22Rv1 (cell line): ENCODE results near the gene CRYGC.
A peak's percentile ranks its signal among the peaks of the same experiment; 100 is the strongest.

Source experiments
- H3K27ac ChIP-seq: fragments of 450-650 bp; 2 replicates; pipeline ENCODE4 v1.5.1; 2017
- ZFX ChIP-seq: fragments of 450-650 bp; IDR thresholded peaks from 2 replicates; pipeline ENCODE4 v1.6.1; 2017; ENCODE audit warnings: antibody characterized with exemption, borderline replicate concordance
- TF ChIP-seq, protein P1 (sequence below): fragments of 450-650 bp; IDR thresholded peaks from 2 replicates; pipeline ENCODE4 v1.5.1; 2017; ENCODE audit warnings: mild to moderate bottlenecking

The CRYGC gene

DNA sequence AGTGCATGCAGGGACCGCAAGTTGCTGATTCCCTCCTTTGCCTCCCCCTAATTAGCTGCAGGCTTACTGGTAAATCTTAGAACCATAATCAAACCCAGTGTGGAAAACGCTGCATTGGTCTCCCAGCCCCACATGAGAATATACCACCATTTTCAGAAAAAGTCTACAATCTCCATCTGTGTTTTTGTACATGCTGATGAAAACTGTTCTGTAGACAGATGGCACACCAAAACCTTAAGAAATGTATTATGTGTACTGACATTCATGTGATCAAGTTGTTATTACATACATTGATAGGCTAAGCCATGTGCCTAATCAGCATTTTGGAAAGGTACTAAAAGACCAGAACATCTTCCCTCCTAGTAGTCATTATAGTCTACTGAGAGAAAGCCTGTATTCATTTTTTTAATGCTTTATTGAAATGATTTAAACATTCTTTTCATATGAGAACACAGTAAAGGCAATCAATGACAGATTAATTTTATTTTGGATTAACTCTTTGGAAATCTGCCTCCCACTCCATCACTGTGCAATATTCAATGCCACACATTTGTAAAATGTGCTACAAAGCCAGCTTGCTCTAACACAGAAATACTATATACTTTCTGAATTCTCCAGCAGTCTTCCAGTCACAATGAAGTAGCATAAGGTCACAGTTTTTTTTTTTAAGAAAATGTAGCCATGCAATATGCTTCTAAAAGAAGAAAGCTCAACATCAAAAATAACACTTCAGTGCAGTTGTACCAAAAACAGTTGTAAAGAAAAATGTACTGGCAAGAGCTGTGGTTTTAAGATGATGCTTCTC is 35.5 kb upstream of the CRYGC start:
- no peak for TF ChIP-seq ZFX
- TF ChIP-seq, protein P1, sequence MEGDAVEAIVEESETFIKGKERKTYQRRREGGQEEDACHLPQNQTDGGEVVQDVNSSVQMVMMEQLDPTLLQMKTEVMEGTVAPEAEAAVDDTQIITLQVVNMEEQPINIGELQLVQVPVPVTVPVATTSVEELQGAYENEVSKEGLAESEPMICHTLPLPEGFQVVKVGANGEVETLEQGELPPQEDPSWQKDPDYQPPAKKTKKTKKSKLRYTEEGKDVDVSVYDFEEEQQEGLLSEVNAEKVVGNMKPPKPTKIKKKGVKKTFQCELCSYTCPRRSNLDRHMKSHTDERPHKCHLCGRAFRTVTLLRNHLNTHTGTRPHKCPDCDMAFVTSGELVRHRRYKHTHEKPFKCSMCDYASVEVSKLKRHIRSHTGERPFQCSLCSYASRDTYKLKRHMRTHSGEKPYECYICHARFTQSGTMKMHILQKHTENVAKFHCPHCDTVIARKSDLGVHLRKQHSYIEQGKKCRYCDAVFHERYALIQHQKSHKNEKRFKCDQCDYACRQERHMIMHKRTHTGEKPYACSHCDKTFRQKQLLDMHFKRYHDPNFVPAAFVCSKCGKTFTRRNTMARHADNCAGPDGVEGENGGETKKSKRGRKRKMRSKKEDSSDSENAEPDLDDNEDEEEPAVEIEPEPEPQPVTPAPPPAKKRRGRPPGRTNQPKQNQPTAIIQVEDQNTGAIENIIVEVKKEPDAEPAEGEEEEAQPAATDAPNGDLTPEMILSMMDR: no peak
- no peak overlapping the region for H3K27ac ChIP-seq

- TF ChIP-seq ZFX: no peak
- TF ChIP-seq, protein P1: no peak
- H3K27ac ChIP-seq: no peak within 1 kb of the TSS
Observed at GRCh38 chr2:208163489-208163888, 33.9 kb upstream of the CRYGC start, which contains the start of gene CRYGA. Gene CRYGA, minus strand, starts transcription at chr2:208163589. Its CDS starts 33 bp downstream, at chr2:208163556.

DNA sequence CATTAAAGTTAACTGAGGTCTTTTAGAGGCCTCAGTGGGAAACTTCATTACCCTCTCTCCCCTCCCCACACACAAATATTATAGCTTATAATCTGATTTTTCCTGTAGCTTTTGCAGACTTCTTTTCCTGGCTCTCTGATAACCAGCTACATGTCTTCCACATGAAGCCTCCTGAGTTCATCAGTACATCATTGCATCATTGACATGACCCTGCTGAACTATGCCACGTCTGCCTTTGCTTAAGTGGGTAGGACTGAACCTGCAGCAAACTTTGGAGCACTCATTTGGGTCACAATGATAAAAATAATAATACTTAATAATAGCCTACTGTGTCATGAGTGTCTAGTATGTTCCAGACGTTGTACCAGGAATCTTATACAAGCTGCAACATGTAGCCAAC is 26.8 kb upstream of the CRYGC start:
- H3K27ac ChIP-seq: no peak overlapping the region
- TF ChIP-seq, protein P1: no peak
- no peak for TF ChIP-seq ZFX

DNA sequence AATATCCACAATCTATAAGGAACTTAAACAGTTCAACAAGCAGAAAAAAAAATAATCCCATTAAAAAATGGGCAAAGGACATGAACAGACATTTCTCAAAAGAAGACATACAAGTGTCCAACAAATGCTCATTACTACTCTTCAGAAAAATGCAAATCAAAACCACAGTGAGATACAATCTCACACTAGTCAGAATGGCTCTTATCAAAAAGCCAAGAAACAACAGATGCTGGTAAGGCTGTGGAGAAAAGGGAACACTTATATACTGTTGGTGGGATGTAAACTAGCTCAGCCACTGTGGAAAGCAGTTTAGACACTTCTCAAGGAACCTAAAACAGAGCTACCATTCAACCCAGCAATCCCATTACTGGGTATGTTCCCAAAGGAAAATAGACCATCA is 23.5 kb upstream of the CRYGC start:
- no peak overlapping the region for H3K27ac ChIP-seq
- TF ChIP-seq, protein P1: no peak
- no peak for TF ChIP-seq ZFX

DNA sequence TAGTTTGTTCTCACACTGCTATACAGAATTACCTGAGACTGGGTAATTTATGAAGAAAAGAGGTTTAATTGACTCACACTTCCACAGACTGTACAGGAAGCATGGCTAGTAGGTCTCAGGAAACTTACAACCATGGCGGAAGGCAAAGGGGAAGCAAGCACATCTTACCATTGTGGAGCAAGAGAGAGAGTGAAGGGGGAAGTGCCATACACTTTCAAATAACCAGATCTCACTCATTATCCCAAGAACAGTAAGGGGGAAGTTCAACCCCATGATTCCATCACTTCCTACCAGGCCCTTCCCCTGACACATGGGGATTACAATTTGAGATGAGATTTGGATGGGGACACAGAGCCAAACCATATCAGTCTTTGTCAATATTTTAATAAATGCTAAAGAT is 21.3 kb upstream of the CRYGC start:
- H3K27ac ChIP-seq: no peak overlapping the region
- TF ChIP-seq ZFX: no peak
- TF ChIP-seq, protein P1: no peak

GRCh38 chr2:208150094-208150493 is 20.5 kb upstream of the CRYGC start:
- TF ChIP-seq ZFX: no peak
- TF ChIP-seq, protein P1: no peak

DNA sequence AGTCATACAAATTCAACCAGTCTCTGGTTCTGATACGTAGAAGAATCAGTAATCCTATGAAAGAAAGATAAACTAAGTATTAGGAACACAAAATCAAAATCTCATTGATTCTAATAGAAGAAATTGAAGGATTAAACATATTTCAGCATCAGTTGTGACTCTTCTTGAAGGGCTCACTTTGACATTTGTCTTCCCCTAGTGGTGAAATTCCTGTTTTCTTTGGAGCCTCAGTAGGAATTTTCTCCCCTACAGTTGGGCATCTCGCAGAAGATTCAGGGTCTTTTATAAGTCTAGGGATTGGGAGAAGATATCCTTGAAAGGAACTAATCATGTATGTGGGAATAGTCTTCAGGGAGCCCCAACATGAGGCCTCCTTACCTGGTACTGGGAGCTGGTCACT is 19.2 kb upstream of the CRYGC start:
- TF ChIP-seq ZFX: no peak
- TF ChIP-seq, protein P1: peak; percentile 17; the same call in 1 of the 2 replicates
- no peak overlapping the region for H3K27ac ChIP-seq

More at GRCh38 chr2:208150094-208150493, 20.5 kb upstream of the CRYGC start:
- H3K27ac ChIP-seq: no peak overlapping the region
